HepG2 (cell line): ENCODE data around the gene AAMP. TPM values are rescaled to one million over a fixed set of nuclear protein-coding genes. Genes with fewer than 3 reads are reported as not detected.

Source experiments
- BCL6 ChIP-seq: IDR thresholded peaks from 2 replicates; pipeline ENCODE4 v1.6.1; 2016; ENCODE audit warnings: missing genetic modification reagents, missing compliant biosample characterization
- FOSL1 ChIP-seq: sonication (generic); formaldehyde crosslinking; IDR thresholded peaks from 2 replicates; pipeline ENCODE4 v1.9.0; 2021; ENCODE audit warnings: missing genetic modification reagents, borderline replicate concordance
- HMGA1 ChIP-seq: sonication (generic); formaldehyde crosslinking; conservative IDR thresholded peaks from 2 replicates; pipeline ENCODE4 v1.4.0; 2020; ENCODE audit warnings: missing genetic modification reagents
- IKZF1 ChIP-seq: fragments of 450-650 bp; IDR thresholded peaks from 2 replicates; pipeline ENCODE4 v1.7.1; 2016
- MED13 ChIP-seq: sonication (generic); formaldehyde crosslinking; IDR thresholded peaks from 2 replicates; pipeline ENCODE4 v1.5.0; 2020; ENCODE audit warnings: missing genetic modification reagents
- MXD4 ChIP-seq: IDR thresholded peaks from 2 replicates; pipeline ENCODE4 v1.6.1; 2016; ENCODE audit warnings: mild to moderate bottlenecking, missing biosample characterization, missing genetic modification reagents
- NFE2L2 ChIP-seq: fragments of 150-350 bp; IDR thresholded peaks from 2 replicates; pipeline ENCODE4 v1.6.1; 2014; ENCODE audit warnings: low read length
- POLR2A ChIP-seq, 2 experiments: IDR thresholded peaks; 2 replicates each; pipeline ENCODE4 v1.6.1; 2011; ENCODE audit warnings: low read depth in 2 of 2, low read length in 2 of 2, mild to moderate bottlenecking in 1 of 2, moderate library complexity in 1 of 2; ENCODE audit not compliant: insufficient read depth in 1 of 2
- RARA ChIP-seq: IDR thresholded peaks from 2 replicates; pipeline ENCODE4 v1.6.1; 2016; ENCODE audit warnings: missing genetic modification reagents, missing compliant biosample characterization
- RFX1 ChIP-seq: fragments of 450-650 bp; IDR thresholded peaks from 2 replicates; pipeline ENCODE4 v1.6.1; 2017
- RFXANK ChIP-seq: IDR thresholded peaks from 2 replicates; pipeline ENCODE4 v1.6.1; 2016
- SP1 ChIP-seq, 2 experiments: fragments of 450-650 bp in 1 of 2; sonication (generic) in 1 of 2; formaldehyde crosslinking in 1 of 2; IDR thresholded peaks; 2 replicates each; pipeline versions ENCODE4 v1.4.0 to v1.6.1; 2016 to 2020; ENCODE audit warnings: missing genetic modification reagents in 1 of 2
- TAF15 ChIP-seq: fragments of 200-400 bp; formaldehyde crosslinking; IDR thresholded peaks from one replicate; pipeline ENCODE4 v1.6.1; 2018; ENCODE audit warnings: mild to moderate bottlenecking, low read depth, low read length; ENCODE audit not compliant: poor library complexity, severe bottlenecking
- TEAD2 ChIP-seq: sonication (generic); formaldehyde crosslinking; IDR thresholded peaks from 2 replicates; pipeline ENCODE4 v1.9.0; 2021; ENCODE audit warnings: missing genetic modification reagents
- YEATS4 ChIP-seq: sonication (generic); formaldehyde crosslinking; IDR thresholded peaks from 2 replicates; pipeline ENCODE4 v1.4.0; 2020; ENCODE audit warnings: missing genetic modification reagents, borderline replicate concordance
- ZBTB7B ChIP-seq: sonication (generic); formaldehyde crosslinking; IDR thresholded peaks from 2 replicates; pipeline ENCODE4 v1.4.0; 2020; ENCODE audit warnings: missing genetic modification reagents
- ZNF251 ChIP-seq: sonication (generic); formaldehyde crosslinking; IDR thresholded peaks from 2 replicates; pipeline ENCODE4 v1.9.0; 2021; ENCODE audit warnings: mild to moderate bottlenecking, missing genetic modification reagents
- ZNF460 ChIP-seq: sonication (generic); formaldehyde crosslinking; IDR thresholded peaks from 2 replicates; pipeline ENCODE4 v1.5.1; 2020; ENCODE audit warnings: missing genetic modification reagents, mild to moderate bottlenecking, borderline replicate concordance
- ZNF605 ChIP-seq: sonication (generic); formaldehyde crosslinking; IDR thresholded peaks from 2 replicates; pipeline ENCODE4 v1.8.0; 2022; ENCODE audit warnings: mild to moderate bottlenecking, missing genetic modification reagents
- ZNF607 ChIP-seq: sonication (generic); formaldehyde crosslinking; IDR thresholded peaks from 2 replicates; pipeline ENCODE4 v1.5.1; 2020; ENCODE audit warnings: missing genetic modification reagents, mild to moderate bottlenecking, borderline replicate concordance
- ZNF782 ChIP-seq: sonication (generic); formaldehyde crosslinking; IDR thresholded peaks from 2 replicates; pipeline ENCODE4 v1.4.0; 2020; ENCODE audit warnings: missing genetic modification reagents, mild to moderate bottlenecking, borderline replicate concordance
- polyA plus RNA-seq, 8 experiments: library from polyadenylated mRNA; depleted of rRNA in 3 of 8; stranded (reverse) in 7 of 8; unstranded in 1 of 8; fragments of >200 nt; fragmentation: Illumina TruSeq in 4 of 8; extraction: Trizol in 4 of 8; gene quantifications; 2 replicates each; pipeline versions ENCODE4 v1.2.1 to v1.2.3, GENCODE V29; 2011 to 2016; ENCODE audit warnings: low read depth in 4 of 8, missing spikeins in 1 of 8, mixed read lengths in 1 of 8; ENCODE audit not compliant: insufficient read depth in 1 of 8
- total RNA-seq, 5 experiments: library from RNA; depleted of rRNA; stranded (reverse); fragments of >200 nt; fragmentation: Illumina TruSeq; extraction: Trizol; gene quantifications; 2 replicates each; pipeline ENCODE4 v1.2.3, GENCODE V29; 2016; ENCODE audit warnings: low read depth in 1 of 5
- TF ChIP-seq, protein P1 (sequence below): conservative IDR thresholded peaks from 2 replicates; pipeline ENCODE4 v1.6.1; 2018; ENCODE audit warnings: missing genetic modification reagents
- TF ChIP-seq, protein P2 (sequence below): sonication (generic); formaldehyde crosslinking; IDR thresholded peaks from 2 replicates; pipeline ENCODE4 v1.4.0; 2020; ENCODE audit warnings: low read depth, mild to moderate bottlenecking, missing genetic modification reagents
- TF ChIP-seq, protein P3 (sequence below): IDR thresholded peaks from 2 replicates; pipeline ENCODE4 v1.6.1; 2016; ENCODE audit warnings: missing genetic modification reagents, missing compliant biosample characterization
- TF ChIP-seq, protein P4 (sequence below): sonication (generic); formaldehyde crosslinking; IDR thresholded peaks from 2 replicates; pipeline ENCODE4 v1.4.0; 2020; ENCODE audit warnings: low read depth, missing genetic modification reagents
- TF ChIP-seq, protein P5 (sequence below): sonication (generic); formaldehyde crosslinking; IDR thresholded peaks from 2 replicates; pipeline ENCODE4 v1.4.0; 2020; ENCODE audit warnings: mild to moderate bottlenecking, missing genetic modification reagents

AAMP gene
- total and polyA plus RNA-seq, 2 of the 13 experiments (the other 11 are each of a cell fraction or from before 2014, with no cell fraction given) = 110 to 186 TPM

DNA sequence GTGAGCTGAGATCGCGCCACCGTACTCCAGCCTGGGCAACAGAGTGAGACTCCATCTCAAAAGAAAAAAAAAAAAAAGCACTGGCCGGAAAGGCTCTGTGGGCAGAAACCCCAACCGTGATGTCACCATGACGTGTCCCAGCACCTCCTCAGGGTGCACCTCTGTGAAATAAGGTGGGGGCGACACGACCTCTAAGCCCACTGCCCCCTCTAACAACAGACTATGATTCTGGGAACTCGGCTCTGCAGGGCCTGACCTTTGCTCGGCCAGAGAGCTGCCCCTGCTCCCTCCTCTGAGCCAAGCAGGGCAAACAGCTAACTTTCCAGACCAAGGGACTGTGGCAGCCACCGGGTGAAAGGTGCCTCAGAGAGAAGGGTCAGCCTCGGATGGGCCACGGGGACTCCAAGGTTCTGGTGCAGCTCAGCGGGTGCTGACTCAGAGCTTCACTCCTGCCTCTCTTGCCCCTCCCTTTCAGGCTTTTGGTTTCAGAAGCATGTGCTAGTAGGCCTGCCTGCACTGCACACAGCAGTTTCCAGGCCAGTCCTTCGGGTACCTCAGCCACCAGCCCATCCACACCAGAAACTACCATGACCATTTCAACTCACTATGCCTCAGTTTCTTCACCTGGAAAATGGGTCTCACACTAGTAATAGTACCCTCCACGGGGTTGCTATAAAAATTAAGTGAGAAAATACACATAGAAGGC, 14.3 kb upstream of the AAMP start (continued):
- TF ChIP-seq HMGA1 (CRISPR knock-in tag) (no peak), ZBTB7B (peak; percentile 62; the same call in 1 of the 2 replicates), BCL6 (CRISPR knock-in tag) (peak; percentile 28), YEATS4 (no peak), MED13 (CRISPR knock-in tag) (no peak), FOSL1 (no peak), ZNF782 (no peak), RFX1 (no peak), TAF15 (no peak), ZNF605 (no peak), ZNF251 (no peak), SP1 (IDR thresholded peaks at IDR 0.05) (no peak), SP1 (CRISPR knock-in tag; IDR thresholded peaks at IDR 0.05) (peak; percentile 30; the same call in 1 of the 2 replicates), MXD4 (peak; percentile 49; the same call in 1 of the 2 replicates), RARA (CRISPR knock-in tag) (peak; percentile 54), ZNF607 (CRISPR knock-in tag) (no peak), ZNF460 (no peak), TEAD2 (CRISPR knock-in tag) (no peak), POLR2A (IDR thresholded peaks at IDR 0.05; ENCODE audit: insufficient read depth in 1 of 2, low read depth in 2 of 2, low read length in 2 of 2) (no peak), RFXANK (CRISPR knock-in tag) (no peak), NFE2L2 (no peak), IKZF1 (no peak)
- TF ChIP-seq, protein P1, sequence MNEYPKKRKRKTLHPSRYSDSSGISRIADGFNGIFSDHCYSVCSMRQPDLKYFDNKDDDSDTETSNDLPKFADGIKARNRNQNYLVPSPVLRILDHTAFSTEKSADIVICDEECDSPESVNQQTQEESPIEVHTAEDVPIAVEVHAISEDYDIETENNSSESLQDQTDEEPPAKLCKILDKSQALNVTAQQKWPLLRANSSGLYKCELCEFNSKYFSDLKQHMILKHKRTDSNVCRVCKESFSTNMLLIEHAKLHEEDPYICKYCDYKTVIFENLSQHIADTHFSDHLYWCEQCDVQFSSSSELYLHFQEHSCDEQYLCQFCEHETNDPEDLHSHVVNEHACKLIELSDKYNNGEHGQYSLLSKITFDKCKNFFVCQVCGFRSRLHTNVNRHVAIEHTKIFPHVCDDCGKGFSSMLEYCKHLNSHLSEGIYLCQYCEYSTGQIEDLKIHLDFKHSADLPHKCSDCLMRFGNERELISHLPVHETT (CRISPR knock-in tag) = no peak
- TF ChIP-seq, protein P2, sequence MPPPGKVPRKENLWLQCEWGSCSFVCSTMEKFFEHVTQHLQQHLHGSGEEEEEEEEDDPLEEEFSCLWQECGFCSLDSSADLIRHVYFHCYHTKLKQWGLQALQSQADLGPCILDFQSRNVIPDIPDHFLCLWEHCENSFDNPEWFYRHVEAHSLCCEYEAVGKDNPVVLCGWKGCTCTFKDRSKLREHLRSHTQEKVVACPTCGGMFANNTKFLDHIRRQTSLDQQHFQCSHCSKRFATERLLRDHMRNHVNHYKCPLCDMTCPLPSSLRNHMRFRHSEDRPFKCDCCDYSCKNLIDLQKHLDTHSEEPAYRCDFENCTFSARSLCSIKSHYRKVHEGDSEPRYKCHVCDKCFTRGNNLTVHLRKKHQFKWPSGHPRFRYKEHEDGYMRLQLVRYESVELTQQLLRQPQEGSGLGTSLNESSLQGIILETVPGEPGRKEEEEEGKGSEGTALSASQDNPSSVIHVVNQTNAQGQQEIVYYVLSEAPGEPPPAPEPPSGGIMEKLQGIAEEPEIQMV (CRISPR knock-in tag) = no peak
- TF ChIP-seq, protein P3, sequence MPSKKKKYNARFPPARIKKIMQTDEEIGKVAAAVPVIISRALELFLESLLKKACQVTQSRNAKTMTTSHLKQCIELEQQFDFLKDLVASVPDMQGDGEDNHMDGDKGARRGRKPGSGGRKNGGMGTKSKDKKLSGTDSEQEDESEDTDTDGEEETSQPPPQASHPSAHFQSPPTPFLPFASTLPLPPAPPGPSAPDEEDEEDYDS = no peak
- TF ChIP-seq, protein P4, sequence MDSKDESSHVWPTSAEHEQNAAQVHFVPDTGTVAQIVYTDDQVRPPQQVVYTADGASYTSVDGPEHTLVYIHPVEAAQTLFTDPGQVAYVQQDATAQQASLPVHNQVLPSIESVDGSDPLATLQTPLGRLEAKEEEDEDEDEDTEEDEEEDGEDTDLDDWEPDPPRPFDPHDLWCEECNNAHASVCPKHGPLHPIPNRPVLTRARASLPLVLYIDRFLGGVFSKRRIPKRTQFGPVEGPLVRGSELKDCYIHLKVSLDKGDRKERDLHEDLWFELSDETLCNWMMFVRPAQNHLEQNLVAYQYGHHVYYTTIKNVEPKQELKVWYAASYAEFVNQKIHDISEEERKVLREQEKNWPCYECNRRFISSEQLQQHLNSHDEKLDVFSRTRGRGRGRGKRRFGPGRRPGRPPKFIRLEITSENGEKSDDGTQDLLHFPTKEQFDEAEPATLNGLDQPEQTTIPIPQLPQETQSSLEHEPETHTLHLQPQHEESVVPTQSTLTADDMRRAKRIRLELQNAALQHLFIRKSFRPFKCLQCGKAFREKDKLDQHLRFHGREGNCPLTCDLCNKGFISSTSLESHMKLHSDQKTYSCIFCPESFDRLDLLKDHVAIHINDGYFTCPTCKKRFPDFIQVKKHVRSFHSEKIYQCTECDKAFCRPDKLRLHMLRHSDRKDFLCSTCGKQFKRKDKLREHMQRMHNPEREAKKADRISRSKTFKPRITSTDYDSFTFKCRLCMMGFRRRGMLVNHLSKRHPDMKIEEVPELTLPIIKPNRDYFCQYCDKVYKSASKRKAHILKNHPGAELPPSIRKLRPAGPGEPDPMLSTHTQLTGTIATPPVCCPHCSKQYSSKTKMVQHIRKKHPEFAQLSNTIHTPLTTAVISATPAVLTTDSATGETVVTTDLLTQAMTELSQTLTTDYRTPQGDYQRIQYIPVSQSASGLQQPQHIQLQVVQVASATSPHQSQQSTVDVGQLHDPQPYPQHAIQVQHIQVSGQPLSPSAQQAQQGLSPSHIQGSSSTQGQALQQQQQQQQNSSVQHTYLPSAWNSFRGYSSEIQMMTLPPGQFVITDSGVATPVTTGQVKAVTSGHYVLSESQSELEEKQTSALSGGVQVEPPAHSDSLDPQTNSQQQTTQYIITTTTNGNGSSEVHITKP (CRISPR knock-in tag) = no peak
- TF ChIP-seq, protein P5, sequence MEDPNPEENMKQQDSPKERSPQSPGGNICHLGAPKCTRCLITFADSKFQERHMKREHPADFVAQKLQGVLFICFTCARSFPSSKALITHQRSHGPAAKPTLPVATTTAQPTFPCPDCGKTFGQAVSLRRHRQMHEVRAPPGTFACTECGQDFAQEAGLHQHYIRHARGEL (CRISPR knock-in tag) = no peak
